H1 (cell line): Measurements from ENCODE around the gene TTBK2. TPM values are rescaled to one million over a fixed set of nuclear protein-coding genes. Genes with fewer than 3 reads are reported as not detected.

Experiments
- CTCF ChIA-PET: fragments of 300-600 bp; sonication (Branson Sonifier 250); formaldehyde crosslinking; loops from one replicate; lab custom pipeline; 2021; ENCODE audit not compliant: partially characterized antibody; lab: Charles Lee
- POLR2A ChIA-PET: fragments of 300-600 bp; sonication (Branson Sonifier 250); formaldehyde crosslinking; loops from one replicate; lab custom pipeline; 2021; ENCODE audit warnings: inconsistent platforms; ENCODE audit not compliant: partially characterized antibody; lab: Charles Lee
- DNase-seq, 2 experiments: peaks; one replicate each; pipeline versions ENCODE4 v3.0.0 to v3.0.0-alpha.2; 2010 to 2022; ENCODE audit warnings: low spot score in 2 of 2, low read depth in 1 of 2, mixed read lengths in 1 of 2
- FAIRE-seq: peaks from 2 replicates; lab custom pipeline; 2011; peaks lifted over from hg19 to GRCh38; lab: Jason Lieb, UNC
- H2AFZ ChIP-seq: 2 replicates; pipeline ENCODE4 v1.8.1; 2012; ENCODE audit warnings: low read length, inconsistent platforms
- H2AK5ac ChIP-seq: 2 replicates; pipeline ENCODE4 v1.6.1; 2013; ENCODE audit warnings: low read depth, low read length
- H2BK120ac ChIP-seq: replicated peaks from 2 replicates; pipeline ENCODE3; 2013; ENCODE audit warnings: low read depth, low read length, inconsistent platforms
- H2BK12ac ChIP-seq: 2 replicates; pipeline ENCODE4 v1.6.1; 2013; ENCODE audit warnings: low read depth, low read length
- H2BK15ac ChIP-seq: 2 replicates; pipeline ENCODE4 v1.6.1; 2013; ENCODE audit warnings: low read length
- H2BK20ac ChIP-seq: 2 replicates; pipeline ENCODE4 v1.6.1; 2013; ENCODE audit warnings: low read length
- H2BK5ac ChIP-seq: 2 replicates; pipeline ENCODE4 v1.6.1; 2013; ENCODE audit warnings: low read depth, low read length
- H3K14ac ChIP-seq: 2 replicates; pipeline ENCODE4 v1.6.1; 2013; ENCODE audit warnings: inconsistent platforms; ENCODE audit not compliant: insufficient read length
- H3K18ac ChIP-seq: 2 replicates; pipeline ENCODE4 v1.6.1; 2013; ENCODE audit warnings: low read length; ENCODE audit errors: extremely low read depth
- H3K23ac ChIP-seq: 2 replicates; pipeline ENCODE4 v1.6.1; 2013; ENCODE audit warnings: inconsistent platforms; ENCODE audit not compliant: insufficient read length
- H3K23me2 ChIP-seq: 2 replicates; pipeline ENCODE4 v1.6.1; 2013; ENCODE audit warnings: low read depth, low read length
- H3K27ac ChIP-seq: 2 replicates; pipeline ENCODE4 v1.6.1; 2011; ENCODE audit warnings: low read depth, low read length, inconsistent platforms
- H3K27me3 ChIP-seq, 4 experiments: replicated peaks in 1 of 4; 1 replicate in 1 of 4; 2 replicates in 3 of 4; pipeline versions ENCODE4 v1.6.1 to v1.8.1; 2011 to 2013; ENCODE audit warnings: low read length in 3 of 4, mild to moderate bottlenecking in 3 of 4, inconsistent platforms in 2 of 4, mixed read lengths in 2 of 4, moderate library complexity in 1 of 4; ENCODE audit not compliant: control insufficient read depth in 3 of 4, insufficient read depth in 3 of 4; ENCODE audit errors: extremely low read depth in 1 of 4
- H3K36me3 ChIP-seq, 4 experiments: 2 replicates each; pipeline versions ENCODE4 v1.6.1 to v1.8.1; 2011 to 2013; ENCODE audit warnings: mild to moderate bottlenecking in 4 of 4, low read length in 3 of 4, moderate library complexity in 2 of 4, control low read depth in 1 of 4, inconsistent platforms in 1 of 4; ENCODE audit not compliant: insufficient read depth in 4 of 4, control insufficient read depth in 2 of 4
- H3K4ac ChIP-seq: replicated peaks from 2 replicates; pipeline ENCODE3; 2013; ENCODE audit warnings: low read length, low read depth, mixed read lengths, inconsistent platforms; ENCODE audit not compliant: insufficient read length
- H3K4me1 ChIP-seq, 4 experiments: replicated peaks in 1 of 4; 1 replicate in 1 of 4; 2 replicates in 3 of 4; pipeline versions ENCODE4 v1.6.1 to v1.8.1; 2011 to 2013; ENCODE audit warnings: low read length in 3 of 4, inconsistent platforms in 2 of 4, mixed read lengths in 1 of 4; ENCODE audit not compliant: insufficient read depth in 4 of 4, control insufficient read depth in 3 of 4
- H3K4me2 ChIP-seq, 2 experiments: 2 replicates each; pipeline versions ENCODE4 v1.6.1 to v1.8.1; 2011 to 2013; ENCODE audit warnings: low read depth in 2 of 2, low read length in 2 of 2, control low read depth in 1 of 2, inconsistent platforms in 1 of 2, mild to moderate bottlenecking in 1 of 2; ENCODE audit not compliant: insufficient read depth in 1 of 2
- H3K4me3 ChIP-seq, 4 experiments: fragments of 200-600, 300-600 bp in 1 of 4; sonication (generic), shearing (Covaris generic), sonication (Bioruptor Twin) in 1 of 4; 2 replicates each; pipeline versions ENCODE4 v1.5.1 to v1.8.1; 2011 to 2016; ENCODE audit warnings: low read length in 4 of 4, low read depth in 3 of 4, control low read depth in 2 of 4, inconsistent platforms in 2 of 4, mild to moderate bottlenecking in 2 of 4, mixed read lengths in 1 of 4, moderate library complexity in 1 of 4; ENCODE audit not compliant: insufficient read depth in 2 of 4; ENCODE audit errors: extremely low read depth in 1 of 4
- H3K56ac ChIP-seq: replicated peaks from 2 replicates; pipeline ENCODE3; 2013; ENCODE audit warnings: low read depth, mild to moderate bottlenecking, mixed read lengths, low read length, inconsistent platforms; ENCODE audit not compliant: insufficient read length
- H3K79me1 ChIP-seq: 2 replicates; pipeline ENCODE4 v1.6.1; 2013; ENCODE audit warnings: low read depth, low read length, control low read depth
- H3K79me2 ChIP-seq, 2 experiments: 2 replicates each; pipeline versions ENCODE4 v1.6.1 to v1.8.1; 2012 to 2013; ENCODE audit warnings: low read length in 2 of 2, mild to moderate bottlenecking in 2 of 2, inconsistent platforms in 1 of 2; ENCODE audit not compliant: insufficient read depth in 2 of 2, control insufficient read depth in 1 of 2
- H3K9ac ChIP-seq, 4 experiments: replicated peaks in 1 of 4; 1 replicate in 1 of 4; 2 replicates in 3 of 4; pipeline versions ENCODE4 v1.6.1 to v1.8.1; 2011 to 2013; ENCODE audit warnings: low read depth in 3 of 4, low read length in 3 of 4, control low read depth in 2 of 4, mild to moderate bottlenecking in 2 of 4, moderate library complexity in 2 of 4, inconsistent platforms in 1 of 4; ENCODE audit errors: extremely low read depth in 1 of 4
- H3K9me3 ChIP-seq, 2 experiments: 2 replicates each; pipeline versions ENCODE4 v1.6.1 to v1.8.1; 2012 to 2013; ENCODE audit warnings: mild to moderate bottlenecking in 2 of 2, moderate library complexity in 2 of 2, control low read depth in 1 of 2, inconsistent platforms in 1 of 2, low read depth in 1 of 2, low read length in 1 of 2, mixed read lengths in 1 of 2; ENCODE audit not compliant: insufficient read depth in 2 of 2
- H4K20me1 ChIP-seq, 2 experiments: replicated peaks in 1 of 2; 2 replicates each; pipeline versions ENCODE3 to v1.8.1; 2011 to 2013; ENCODE audit warnings: inconsistent platforms in 2 of 2, low read length in 2 of 2, mild to moderate bottlenecking in 1 of 2; ENCODE audit not compliant: insufficient read depth in 2 of 2, control insufficient read depth in 1 of 2
- H4K5ac ChIP-seq: 2 replicates; pipeline ENCODE4 v1.6.1; 2013; ENCODE audit warnings: low read length, low read depth, mixed read lengths, inconsistent platforms; ENCODE audit not compliant: insufficient read length
- H4K8ac ChIP-seq: 2 replicates; pipeline ENCODE4 v1.8.0; 2013; ENCODE audit warnings: mild to moderate bottlenecking, moderate library complexity, low read length, inconsistent platforms; ENCODE audit not compliant: insufficient read depth; ENCODE audit errors: extremely low read depth
- H4K91ac ChIP-seq: replicated peaks from 2 replicates; pipeline ENCODE3; 2013; ENCODE audit warnings: low read length, mixed read lengths, inconsistent platforms; ENCODE audit not compliant: insufficient read length
- ASH2L ChIP-seq: fragments of 200-600, 300-600 bp; sonication (generic); IDR thresholded peaks from one replicate; pipeline ENCODE4 v1.7.1; 2017; ENCODE audit warnings: low read length
- BCL11A ChIP-seq, 2 experiments: IDR thresholded peaks; one replicate each; pipeline ENCODE4 v1.6.1; 2011; ENCODE audit warnings: low read depth in 2 of 2, low read length in 2 of 2, mild to moderate bottlenecking in 2 of 2
- CBX5 ChIP-seq: fragments of 300-800, 300-1000 bp; sonication (generic); IDR thresholded peaks from 2 replicates; pipeline ENCODE4 v1.7.1; 2016; ENCODE audit warnings: antibody characterized with exemption, low read length, low read depth
- CEBPB ChIP-seq: IDR thresholded peaks from 2 replicates; pipeline ENCODE4 v1.6.1; 2012; ENCODE audit warnings: low read depth, low read length
- CHD2 ChIP-seq: IDR thresholded peaks from 2 replicates; pipeline ENCODE4 v1.6.1; 2012; ENCODE audit warnings: low read length, improper control_type of control experiment
- FOSL1 ChIP-seq: IDR thresholded peaks from 2 replicates; pipeline ENCODE4 v1.6.1; 2011; ENCODE audit warnings: mild to moderate bottlenecking, low read depth, low read length, moderate library complexity; ENCODE audit not compliant: insufficient read depth
- GABPA ChIP-seq: IDR thresholded peaks from 2 replicates; pipeline ENCODE4 v1.6.1; 2011; ENCODE audit warnings: mild to moderate bottlenecking, low read length, moderate library complexity, borderline replicate concordance; ENCODE audit not compliant: insufficient read depth
- KDM4A ChIP-seq: IDR thresholded peaks from one replicate; pipeline ENCODE4 v1.7.1; 2012; ENCODE audit warnings: low read depth, mild to moderate bottlenecking, moderate library complexity, low read length, inconsistent platforms; ENCODE audit not compliant: severe bottlenecking
- MAFK ChIP-seq: IDR thresholded peaks from 2 replicates; pipeline ENCODE4 v1.6.1; 2012; ENCODE audit warnings: low read depth, mild to moderate bottlenecking, improper control_type of control experiment, low read length
- MAX ChIP-seq: IDR thresholded peaks from 2 replicates; pipeline ENCODE4 v1.6.1; 2012; ENCODE audit warnings: inconsistent platforms
- POLR2A ChIP-seq, 2 experiments: IDR thresholded peaks; 1 replicate in 1 of 2; 2 replicates in 1 of 2; pipeline ENCODE4 v1.6.1; 2011; ENCODE audit warnings: low read depth in 2 of 2, low read length in 2 of 2, mild to moderate bottlenecking in 2 of 2; ENCODE audit errors: control extremely low read depth in 1 of 2
- RAD21 ChIP-seq, 2 experiments: IDR thresholded peaks in 1 of 2; conservative IDR thresholded peaks in 1 of 2; 2 replicates each; pipeline ENCODE4 v1.6.1; 2011; ENCODE audit warnings: low read depth in 2 of 2, low read length in 2 of 2, improper control_type of control experiment in 1 of 2, inconsistent platforms in 1 of 2, mild to moderate bottlenecking in 1 of 2, moderate library complexity in 1 of 2
- RBBP5 ChIP-seq: IDR thresholded peaks from 2 replicates; pipeline ENCODE4 v1.7.1; 2012; ENCODE audit warnings: low read depth, mild to moderate bottlenecking, inconsistent platforms, low read length, moderate library complexity, borderline replicate concordance
- SIRT6 ChIP-seq: IDR thresholded peaks from one replicate; pipeline ENCODE4 v1.7.1; 2012; ENCODE audit warnings: low read length, inconsistent platforms
- SP2 ChIP-seq: IDR thresholded peaks from 2 replicates; pipeline ENCODE4 v1.6.1; 2012; ENCODE audit warnings: mild to moderate bottlenecking, low read length, inconsistent platforms
- WGBS, 2 experiments: shearing (Covaris generic) in 1 of 2; methylation state at CpG; one replicate each; pipeline versions ENCODE4 v1.1.6 to v1.1.7; 2013 to 2015; ENCODE audit warnings: low lambda C conversion rate in 2 of 2, mixed read lengths in 2 of 2, inconsistent platforms in 1 of 2, low coverage in 1 of 2, missing lambda C conversion rate in 1 of 2; ENCODE audit not compliant: insufficient replicate concordance in 2 of 2, insufficient coverage in 1 of 2, insufficient read length in 1 of 2; ENCODE audit errors: extremely low coverage in 1 of 2, missing lambda C conversion rate in 1 of 2; 5-methylcytosine and 5-hydroxymethylcytosine counted together
- polyA plus RNA-seq, 7 experiments: library from polyadenylated mRNA; depleted of rRNA in 3 of 7; stranded (reverse) in 5 of 7; unstranded in 2 of 7; fragments of >200 nt in 5 of 7; fragments of 200-250 nt in 2 of 7; gene quantifications; 1 replicate in 5 of 7; 2 replicates in 1 of 7; 4 replicates in 1 of 7; pipeline versions ENCODE4 v1.2.1 to v1.2.3, GENCODE V29; 2011 to 2013; ENCODE audit warnings: missing spikeins in 2 of 7, mixed read lengths in 2 of 7
- total RNA-seq: library from RNA; stranded (reverse); fragmentation: NEBNext Ultra II Directional; extraction: Animal tissue kit (Norgen Biotek cat#: 25700); gene quantifications from 2 replicates; pipeline ENCODE4 v1.2.1, GENCODE V29; 2021

Gene TTBK2
- total and polyA plus RNA-seq, 2 of the 8 experiments (the other 6 are each of a cell fraction or from before 2014, with no cell fraction given) = 2.7 to 18.2 TPM

- FAIRE-seq (no peak), DNase-seq (no peak)
- H2BK120ac ChIP-seq = no peak overlapping the region
- no peak overlapping the region for H3K4ac ChIP-seq
- no peak overlapping the region for H3K23ac ChIP-seq
- no peak overlapping the region for H2BK5ac ChIP-seq
- no peak overlapping the region for H2BK15ac ChIP-seq
- no peaks in the 10 kb centered on the region for H4K20me1 ChIP-seq
- H3K4me2 ChIP-seq = no peak overlapping the region
- no peak overlapping the region for H3K9ac ChIP-seq
- no peak overlapping the region for H3K27ac ChIP-seq
- no peaks in the 10 kb centered on the region for H3K27me3 ChIP-seq
- H3K23me2 ChIP-seq = no peaks in the 10 kb centered on the region; the same call in 1 of the 2 replicates
- no peak overlapping the region for H3K4me3 ChIP-seq
- 78% methylated on average over 2 of the region's 2 CpGs; no CpG with 5 or more reads in 1 of the 2 experiments for WGBS, 2 experiments
- no peak overlapping the region for H4K91ac ChIP-seq
- no peak overlapping the region for H2BK20ac ChIP-seq
- no peak overlapping the region for H2BK12ac ChIP-seq
- H2AK5ac ChIP-seq = no peak overlapping the region
- no peak overlapping the region for H2AFZ ChIP-seq
- H3K36me3 ChIP-seq = no peaks in the 10 kb centered on the region
- H3K4me1 ChIP-seq = no peaks in the 10 kb centered on the region
- H4K8ac ChIP-seq = no peak overlapping the region
- H3K56ac ChIP-seq = no peak overlapping the region
- POLR2A ChIA-PET = no interaction called here
- CTCF ChIA-PET = interaction anchor here (0.6 to 1.2 kb wide), 4 partner anchors 50 to 223 kb away, joined by 3 read pairs; no protein-coding TSS in a partner anchor
- no peak overlapping the region for H4K5ac ChIP-seq
- no peaks in the 10 kb centered on the region for H3K79me1 ChIP-seq
- H3K79me2 ChIP-seq = no peaks in the 10 kb centered on the region
- H3K14ac ChIP-seq = no peak overlapping the region
- no peak overlapping the region for H3K18ac ChIP-seq
- H3K9me3 ChIP-seq = no peaks in the 10 kb centered on the region
- TF ChIP-seq POLR2A (IDR thresholded peaks at IDR 0.05; ENCODE audit: control extremely low read depth in 1 of 2, low read depth in 2 of 2, low read length in 2 of 2) (no peak), KDM4A (no peak), SP2 (no peak), CBX5 (no peak), GABPA (no peak), MAX (no peak), BCL11A (IDR thresholded peaks at IDR 0.05; ENCODE audit: low read depth in 2 of 2, low read length in 2 of 2) (no peak), CEBPB (no peak), FOSL1 (no peak), ASH2L (no peak), MAFK (no peak), SIRT6 (no peak), CHD2 (no peak), RAD21 (IDR thresholded peaks at IDR 0.05 in 1 of 2, conservative IDR thresholded peaks at IDR 0.05 in 1 of 2; ENCODE audit: low read depth in 2 of 2, low read length in 2 of 2) (no peak), RBBP5 (no peak)
Measured at GRCh38 chr15:42929306-42929848, 8.8 kb upstream of the TTBK2 start.
